GM13976 (cell line): Measurements from ENCODE around the gene CDH22.

Experiments used
- DNase-seq: peaks from one replicate; pipeline ENCODE4 v3.0.0; 2012; ENCODE audit warnings: low spot score
- in situ Hi-C: fragments of 300-500 bp; cut with MboI; formaldehyde crosslinking; loops from one replicate; pipeline ENCODE4 v1.12.0; 2022; ENCODE audit warnings: low sequenced_read_pairs, mixed read lengths, inconsistent platforms; ENCODE audit not compliant: unreplicated experiment
- TF ChIP-seq, protein P1 (sequence below): IDR thresholded peaks from 2 replicates; pipeline ENCODE4 v1.5.1; 2012; ENCODE audit warnings: borderline replicate concordance, mild to moderate bottlenecking; ENCODE audit not compliant: insufficient read depth; ENCODE audit errors: extremely low read depth, missing control alignments, control extremely low read depth

The CDH22 gene

DNA sequence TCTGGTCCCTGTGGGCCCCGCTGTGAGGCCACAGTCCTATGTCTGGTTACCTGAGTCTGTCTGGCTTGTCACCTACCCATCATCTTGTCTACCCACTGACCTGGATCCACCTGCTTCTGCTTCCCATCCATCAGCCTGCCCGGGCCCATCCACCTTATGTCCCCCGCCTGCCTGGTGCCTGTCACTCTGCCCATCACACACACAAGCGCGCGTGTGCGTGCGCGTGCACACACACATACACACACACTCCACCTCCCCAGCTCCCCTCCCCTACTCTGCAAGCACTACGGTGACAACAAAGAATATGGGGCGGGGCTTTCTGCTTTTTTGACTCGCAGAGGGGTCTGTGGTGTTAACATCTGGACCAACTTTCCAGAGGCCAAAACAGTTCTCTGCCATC lies 8.0 kb downstream of the CDH22 start:
- in situ Hi-C loops, result no loop called here
- no peak for DNase-seq
- TF ChIP-seq, protein P1, sequence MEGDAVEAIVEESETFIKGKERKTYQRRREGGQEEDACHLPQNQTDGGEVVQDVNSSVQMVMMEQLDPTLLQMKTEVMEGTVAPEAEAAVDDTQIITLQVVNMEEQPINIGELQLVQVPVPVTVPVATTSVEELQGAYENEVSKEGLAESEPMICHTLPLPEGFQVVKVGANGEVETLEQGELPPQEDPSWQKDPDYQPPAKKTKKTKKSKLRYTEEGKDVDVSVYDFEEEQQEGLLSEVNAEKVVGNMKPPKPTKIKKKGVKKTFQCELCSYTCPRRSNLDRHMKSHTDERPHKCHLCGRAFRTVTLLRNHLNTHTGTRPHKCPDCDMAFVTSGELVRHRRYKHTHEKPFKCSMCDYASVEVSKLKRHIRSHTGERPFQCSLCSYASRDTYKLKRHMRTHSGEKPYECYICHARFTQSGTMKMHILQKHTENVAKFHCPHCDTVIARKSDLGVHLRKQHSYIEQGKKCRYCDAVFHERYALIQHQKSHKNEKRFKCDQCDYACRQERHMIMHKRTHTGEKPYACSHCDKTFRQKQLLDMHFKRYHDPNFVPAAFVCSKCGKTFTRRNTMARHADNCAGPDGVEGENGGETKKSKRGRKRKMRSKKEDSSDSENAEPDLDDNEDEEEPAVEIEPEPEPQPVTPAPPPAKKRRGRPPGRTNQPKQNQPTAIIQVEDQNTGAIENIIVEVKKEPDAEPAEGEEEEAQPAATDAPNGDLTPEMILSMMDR, result no peak

- no peak for DNase-seq
- in situ Hi-C loops, result no loop called here
- TF ChIP-seq, protein P1, result no peak
These were observed 9.2 kb downstream of the CDH22 start for GRCh38 chr20:46299078-46299477.

DNA sequence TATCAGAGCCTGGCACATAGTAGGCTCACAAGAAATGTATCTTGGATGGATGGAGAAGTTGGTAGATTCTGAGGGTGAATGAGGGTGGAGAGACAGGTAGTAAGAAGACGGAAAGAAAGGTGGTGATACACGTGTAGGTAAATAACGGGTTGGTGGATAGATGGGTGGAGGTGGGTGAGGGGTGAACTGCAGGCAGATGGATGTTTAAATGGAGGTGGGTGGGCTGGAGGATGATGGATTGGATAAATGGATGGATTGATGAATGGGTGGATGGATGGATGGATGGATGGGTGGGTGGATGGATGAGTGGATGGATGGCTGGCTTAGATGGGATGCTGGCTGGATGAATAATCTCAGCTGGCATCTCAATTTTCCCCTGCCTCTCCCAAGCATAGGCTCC lies 9.9 kb downstream of the CDH22 start:
- no peak for DNase-seq
- TF ChIP-seq, protein P1, result no peak
- in situ Hi-C loops, result no loop called here

DNA sequence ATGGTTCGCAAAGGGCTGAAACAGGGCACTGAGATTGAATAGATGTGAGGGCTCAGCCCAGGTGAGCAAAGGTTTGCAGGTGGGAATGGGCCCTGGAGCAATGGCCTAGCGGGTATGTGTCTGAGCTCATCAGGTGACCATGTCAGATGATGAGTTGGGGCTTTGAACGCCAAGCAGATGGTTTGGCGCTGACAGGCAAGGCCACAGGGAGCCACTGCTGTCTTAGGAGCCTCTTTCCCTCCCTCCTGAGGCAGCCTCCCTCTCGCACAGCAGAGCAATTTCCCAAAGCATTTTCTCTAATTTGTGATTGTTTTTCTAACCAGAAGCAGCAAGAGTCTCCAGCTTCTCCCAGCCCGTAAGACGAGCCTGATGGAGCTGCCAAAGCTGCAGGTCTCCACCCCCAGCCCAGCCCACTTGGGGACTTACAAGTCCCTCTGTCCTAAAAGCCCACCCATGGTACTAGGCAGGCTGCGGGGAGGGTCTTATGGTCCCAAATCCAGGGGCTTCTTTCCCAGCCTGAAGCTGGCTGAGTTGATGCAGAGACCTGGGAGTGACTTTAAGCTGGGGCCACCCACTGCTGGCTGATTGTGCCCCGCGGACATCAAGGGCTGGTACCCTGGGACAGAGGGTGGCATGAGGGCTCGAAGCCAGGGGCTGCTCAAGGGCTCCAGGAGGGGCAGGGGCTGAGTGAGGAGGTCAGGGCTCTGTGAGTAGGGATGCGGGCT lies 11.6 kb downstream of the CDH22 start:
- no peak for DNase-seq
- TF ChIP-seq, protein P1, result no peak
- in situ Hi-C loops, result no loop called here

- DNase-seq, result no peak
- in situ Hi-C loops, result no loop called here
These were observed 15.2 kb downstream of the CDH22 start for GRCh38 chr20:46293084-46293483.

GRCh38 chr20:46291401-46291800 lies 16.9 kb downstream of the CDH22 start:
- no peak for DNase-seq
- TF ChIP-seq, protein P1, result no peak
- in situ Hi-C loops, result no loop called here

More at GRCh38 chr20:46293084-46293483, 15.2 kb downstream of the CDH22 start:
- TF ChIP-seq, protein P1, result no peak

- in situ Hi-C loops, result no loop called here
- TF ChIP-seq, protein P1, result no peak
- DNase-seq, result no peak
These were observed 18.9 kb downstream of the CDH22 start for GRCh38 chr20:46289432-46289831.
